Adrenal gland (tissue), 12 donors: Measurements from ENCODE around the gene PRPF4. TPM values are rescaled to one million over a fixed set of nuclear protein-coding genes. Genes with fewer than 3 reads are reported as not detected.
"Not testable (repeated sequence)": the region's sequence is repeated elsewhere in the genome, so short reads cannot be mapped to it uniquely, and the experiment has no call there.

ENCODE experiments used
- DNase-seq, 7 donors: peaks; one replicate each; pipeline ENCODE4 v3.0.0-alpha.2; 2019 to 2020
- H3K27ac ChIP-seq, 5 donors: fragments of 200-600 bp; sonication (generic) in 4 of 5; 1 replicate in 3 of 5; 2 replicates in 2 of 5; pipeline versions ENCODE4 v1.5.1 to v1.8.0; 2016 to 2020; ENCODE audit warnings: mild to moderate bottlenecking in 1 of 5
- H3K27me3 ChIP-seq: fragments of 200-600 bp; 2 replicates; pipeline ENCODE4 v1.8.0; 2021
- H3K36me3 ChIP-seq, 2 donors: fragments of 200-600 bp; replicated peaks in 1 of 2; 1 replicate in 1 of 2; 2 replicates in 1 of 2; pipeline versions ENCODE4 v1.5.1 to v1.8.0; 2018 to 2022
- H3K4me1 ChIP-seq, 2 donors: fragments of 200-600 bp; replicated peaks in 1 of 2; 1 replicate in 1 of 2; 2 replicates in 1 of 2; pipeline versions ENCODE4 v1.5.1 to v1.8.0; 2018 to 2021
- H3K4me3 ChIP-seq, 4 donors: fragments of 200-600 bp; sonication (generic) in 3 of 4; one replicate each; pipeline ENCODE4 v1.5.1; 2016 to 2018
- H3K9me3 ChIP-seq, 3 donors: fragments of 200-600 bp; sonication (generic) in 1 of 3; replicated peaks in 1 of 3; 1 replicate in 2 of 3; 2 replicates in 1 of 3; pipeline versions ENCODE4 v1.5.1 to v1.8.0; 2016 to 2021
- CTCF ChIP-seq, 6 experiments: fragments of 450-650 bp in 4 of 6; fragments of 200-600 bp in 2 of 6; sonication (generic) in 1 of 6; IDR thresholded peaks; 1 replicate in 5 of 6; 2 replicates in 1 of 6; pipeline versions ENCODE4 v1.5.1 to v1.8.0; 2016 to 2021; ENCODE audit warnings: antibody characterized with exemption in 6 of 6, mild to moderate bottlenecking in 2 of 6, moderate library complexity in 1 of 6
- POLR2A ChIP-seq, 2 donors: fragments of 450-650 bp; IDR thresholded peaks; one replicate each; pipeline ENCODE4 v1.6.1; 2017; ENCODE audit warnings: antibody characterized with exemption in 2 of 2, mild to moderate bottlenecking in 2 of 2, moderate library complexity in 1 of 2
- WGBS, 4 donors: extraction: QIAGEN DNeasy Blood & Tissue Kit in 2 of 4; methylation state at CpG; one replicate each; pipeline versions ENCODE4 v1.1.5 to v1.1.7; 2013 to 2017; 5-methylcytosine and 5-hydroxymethylcytosine counted together
- intact Hi-C, 2 donors: fragments of 100-400 bp; cut with DNase I; formaldehyde crosslinking; loops; one replicate each; pipeline versions ENCODE4 v1.14.1 to v1.15.0; 2022 to 2023
- polyA plus RNA-seq, 3 donors: library from polyadenylated mRNA; stranded (reverse); fragments of 200-250 nt in 2 of 3; fragments of 350-450 nt in 1 of 3; fragmentation: Illumina TruSeq in 1 of 3; extraction: RNeasy Lipid Tissue Mini Kit (QIAGEN cat#74804) in 1 of 3; gene quantifications; one replicate each; pipeline ENCODE4 v1.2.3, GENCODE V29; 2013 to 2014
- total RNA-seq, 9 donors: library from RNA; depleted of rRNA in 4 of 9; stranded (reverse); fragments of >200 nt in 4 of 9; fragments of 120-200 nt in 1 of 9; fragmentation: NEBNext Ultra II Directional in 1 of 9; extraction: Animal tissue kit (Norgen Biotek cat#: 25700) in 1 of 9; gene quantifications; one replicate each; pipeline versions ENCODE4 v1.1.0 to v1.2.4, GENCODE V29; 2013 to 2023
- donor health status: healthy with polysubstance abuse.
- donor health status: Bipolar disorder and iron deficiency.
- donor health status: DM: yes; HTN: yes; CAD: no.
- donor health status: DM: no; HTN: no; CAD: no.
- donor health status: DM: no; HTN: no; CAD: no.
- donor health status: DM: yes; HTN: yes; CAD: no.

Gene PRPF4
- total and polyA plus RNA-seq, 12 donors = 9.6 to 46.3 (median 22.7) TPM

- no peaks in the 10 kb centered on the region for H3K9me3 ChIP-seq
- H3K4me3 ChIP-seq = no peak overlapping the region
- no peak for DNase-seq
- no peaks in the 10 kb centered on the region for H3K27me3 ChIP-seq
- no peak overlapping the region for H3K27ac ChIP-seq
- intact Hi-C loops = no loop called here
- H3K36me3 ChIP-seq = no peaks in the 10 kb centered on the region
- TF ChIP-seq POLR2A (IDR thresholded peaks at IDR 0.05) (no peak), CTCF (IDR thresholded peaks at IDR 0.05) (no peak)
- H3K4me1 ChIP-seq = peaks cover 0 to 11% of the 10 kb centered on the region in 2 donors
Measured at GRCh38 chr9:113247640-113248039, 27.8 kb upstream of the PRPF4 start.

- H3K27me3 ChIP-seq, H3K4me1 ChIP-seq, H3K36me3 ChIP-seq, H3K4me3 ChIP-seq, H3K9me3 ChIP-seq, DNase-seq, intact Hi-C loops, H3K27ac ChIP-seq: not testable (repeated sequence)
- WGBS, 4 donors = 97 to 100% (median 98%) methylated on average over 2 of the region's 2 CpGs
Measured at GRCh38 chr9:113249661-113250060, 25.8 kb upstream of the PRPF4 start.

- Histone ChIP-seq H3K9me3 (no peaks in the 10 kb centered on the region), H3K27ac (no peak overlapping the region), H3K4me1 (no peaks in the 10 kb centered on the region), H3K36me3 (no peaks in the 10 kb centered on the region), H3K27me3 (no peaks in the 10 kb centered on the region), H3K4me3 (no peak overlapping the region)
- WGBS, 4 donors = 87 to 88% (median 87%) methylated on average over 2 of the region's 2 CpGs
- TF ChIP-seq POLR2A (IDR thresholded peaks at IDR 0.05) (no peak), CTCF (IDR thresholded peaks at IDR 0.05) (no peak)
- intact Hi-C loops = no loop called here
- DNase-seq = no peak
Measured at GRCh38 chr9:113250807-113251206, 24.7 kb upstream of the PRPF4 start.

- H3K4me3 ChIP-seq = no peak overlapping the region
- intact Hi-C loops = no loop called here
- peaks cover 0 to 20% of the 10 kb centered on the region in 2 donors for H3K36me3 ChIP-seq
- H3K9me3 ChIP-seq = no peaks in the 10 kb centered on the region
- 90 to 96% (median 93%) methylated on average over 1 of the region's 1 CpG for WGBS, 4 donors
- peaks cover 0 to 5% of the 10 kb centered on the region in 2 donors for H3K4me1 ChIP-seq
- H3K27me3 ChIP-seq = no peaks in the 10 kb centered on the region
- no peak for DNase-seq
- no peak overlapping the region for H3K27ac ChIP-seq
- TF ChIP-seq CTCF (IDR thresholded peaks at IDR 0.05) (no peak), POLR2A (IDR thresholded peaks at IDR 0.05) (no peak)
Measured at GRCh38 chr9:113254991-113255390, 20.5 kb upstream of the PRPF4 start.

- Histone ChIP-seq H3K27me3 (no peaks in the 10 kb centered on the region), H3K27ac (no peak overlapping the region), H3K9me3 (no peaks in the 10 kb centered on the region), H3K36me3 (peaks cover 0 to 24% of the 10 kb centered on the region in 2 donors), H3K4me3 (no peak overlapping the region), H3K4me1 (peaks cover 0 to 5% of the 10 kb centered on the region in 2 donors)
- DNase-seq = no peak
- WGBS, 4 donors = 72 to 82% (median 78%) methylated on average over 6 of the region's 6 CpGs
- intact Hi-C loops = no loop called here
- TF ChIP-seq CTCF (IDR thresholded peaks at IDR 0.05) (no peak), POLR2A (IDR thresholded peaks at IDR 0.05) (no peak)
Measured at GRCh38 chr9:113255438-113255837, 20.0 kb upstream of the PRPF4 start.
